KOPT-K1 (cell line): ENCODE results near the gene KLHL41.
A peak's percentile ranks its signal among the peaks of the same experiment; 100 is the strongest.

Experiments
- H3K27ac ChIP-seq: fragments of 200-600 bp; sonication (generic); 2 replicates; pipeline ENCODE4 v1.5.1; 2016; ENCODE audit warnings: antibody characterized with exemption, mild to moderate bottlenecking, low read depth, low read length; ENCODE audit not compliant: poor library complexity, severe bottlenecking
- H3K36me3 ChIP-seq: fragments of 200-600 bp; sonication (generic); 2 replicates; pipeline ENCODE4 v1.5.1; 2017; ENCODE audit warnings: antibody characterized with exemption, mild to moderate bottlenecking, low read length, moderate library complexity; ENCODE audit not compliant: insufficient read depth
- H3K9me3 ChIP-seq: fragments of 200-600 bp; sonication (generic); 2 replicates; pipeline ENCODE4 v1.5.1; 2017; ENCODE audit warnings: antibody characterized with exemption, low read length, mild to moderate bottlenecking; ENCODE audit not compliant: insufficient read depth, poor library complexity, severe bottlenecking

The KLHL41 gene

DNA sequence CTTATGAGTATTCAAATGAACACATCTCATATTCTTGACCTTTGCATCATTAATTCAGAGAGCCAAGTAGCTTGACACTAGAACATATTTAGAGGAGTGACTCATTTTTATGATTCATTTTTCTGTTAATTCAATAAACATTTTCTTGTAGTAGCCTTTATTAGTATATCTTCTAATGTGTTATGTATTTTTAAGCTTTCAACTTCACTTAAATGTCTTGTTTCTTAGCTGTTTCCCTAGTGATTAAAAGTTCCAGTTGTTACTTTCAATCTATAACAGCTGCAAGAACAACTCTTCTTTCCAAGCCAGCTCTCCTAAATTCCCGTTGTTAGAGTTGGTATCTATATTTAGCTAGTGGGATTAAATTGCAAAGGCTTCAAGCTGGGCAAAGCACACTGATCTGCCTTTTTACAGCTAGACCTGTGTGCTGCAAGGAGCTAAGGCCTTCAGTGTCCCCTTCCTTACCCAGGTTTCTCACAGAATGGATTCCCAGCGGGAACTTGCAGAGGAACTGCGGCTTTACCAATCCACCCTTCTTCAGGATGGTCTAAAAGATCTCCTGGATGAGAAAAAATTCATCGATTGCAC, at the start of gene KLHL41:
KLHL41 (plus strand) TSS at position 405 of the 588 bp plus-strand sequence; CDS start at position 482, 77 bp downstream.
- no peak within 1 kb of the TSS for H3K27ac ChIP-seq
- no peaks in the 10 kb centered on the region for H3K36me3 ChIP-seq
- no peaks in the 10 kb centered on the region for H3K9me3 ChIP-seq

DNA sequence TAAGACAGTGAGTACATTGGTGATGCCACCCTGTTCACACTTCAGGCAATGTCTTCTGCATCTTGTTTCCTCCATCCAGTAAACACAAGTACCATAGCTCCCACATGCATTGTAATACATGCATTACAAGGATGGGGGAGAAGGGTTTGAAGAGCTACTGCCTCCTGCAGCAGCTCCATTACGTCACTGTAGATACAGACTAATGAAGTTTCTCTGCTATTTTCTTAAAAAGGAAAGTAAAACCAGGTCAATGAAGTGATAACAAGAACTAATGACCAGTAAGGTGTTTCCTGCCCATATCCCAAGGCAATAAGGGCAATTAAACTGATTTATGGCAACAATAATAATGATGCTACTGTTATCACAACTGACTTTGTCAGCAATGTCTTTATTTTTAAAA, 48.4 kb upstream of the KLHL41 start:
- Histone ChIP-seq H3K36me3 (no peaks in the 10 kb centered on the region), H3K27ac (no peak overlapping the region)

DNA sequence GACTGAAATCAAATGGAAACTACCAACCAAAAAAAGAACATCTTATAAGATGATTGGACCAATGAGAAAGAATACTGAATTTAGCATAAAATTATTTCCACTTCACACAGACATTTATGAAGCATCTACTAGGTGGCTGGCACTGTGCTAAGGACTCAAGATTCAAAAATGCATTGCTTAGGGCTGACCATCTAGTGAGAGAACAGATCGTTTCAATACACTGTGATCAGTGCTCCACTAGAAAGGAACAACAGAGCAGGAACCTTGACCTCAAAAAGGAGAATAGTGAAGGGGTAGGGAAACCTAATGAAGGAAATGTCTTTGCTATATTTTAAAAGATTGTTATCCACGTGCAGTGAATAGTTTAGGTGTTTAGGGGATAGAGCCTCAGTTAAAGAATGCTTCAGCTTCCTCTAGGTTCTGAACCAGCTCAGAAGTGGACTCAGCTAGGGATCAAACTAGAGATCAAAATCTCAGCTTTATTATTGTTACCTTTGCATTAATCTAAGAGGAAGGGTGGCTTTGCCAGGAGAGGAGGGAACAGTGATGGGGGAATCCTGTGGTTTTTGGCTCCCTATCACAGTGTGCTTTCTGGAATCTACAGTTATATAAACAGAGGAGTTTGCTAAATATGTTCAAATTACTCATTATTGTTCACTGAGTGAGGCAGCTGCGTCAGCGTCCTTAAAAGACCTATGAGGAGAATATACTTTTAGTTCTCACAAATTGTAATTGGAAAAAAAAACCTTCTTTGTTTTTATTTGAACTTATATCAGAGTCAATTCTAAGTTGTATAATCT, 46.4 kb upstream of the KLHL41 start:
- H3K27ac ChIP-seq, result no peak overlapping the region
- no peaks in the 10 kb centered on the region for H3K36me3 ChIP-seq
- no peaks in the 10 kb centered on the region for H3K9me3 ChIP-seq

More for the DNA sequence above, 48.4 kb upstream of the KLHL41 start:
- H3K9me3 ChIP-seq, result no peaks in the 10 kb centered on the region

DNA sequence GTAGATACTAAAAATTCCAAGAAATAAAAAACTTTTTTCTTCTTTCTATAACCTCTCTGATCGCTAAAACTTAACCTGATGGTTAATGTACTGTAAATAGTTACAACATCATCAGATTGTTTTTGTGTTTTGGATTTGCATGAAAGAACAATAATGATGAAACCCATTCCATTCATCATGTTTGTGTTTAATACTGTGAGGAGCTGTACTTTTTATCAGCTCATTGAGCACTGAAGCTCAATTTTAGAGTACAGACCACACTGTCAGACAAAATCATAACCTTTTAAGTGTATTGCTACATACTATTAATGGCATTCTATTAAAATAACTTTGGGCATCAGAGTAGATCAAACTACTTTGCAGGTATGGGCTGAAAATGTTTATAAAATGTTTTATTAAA, 45.0 kb upstream of the KLHL41 start:
- Histone ChIP-seq H3K36me3 (no peaks in the 10 kb centered on the region), H3K27ac (no peak overlapping the region), H3K9me3 (no peaks in the 10 kb centered on the region)

DNA sequence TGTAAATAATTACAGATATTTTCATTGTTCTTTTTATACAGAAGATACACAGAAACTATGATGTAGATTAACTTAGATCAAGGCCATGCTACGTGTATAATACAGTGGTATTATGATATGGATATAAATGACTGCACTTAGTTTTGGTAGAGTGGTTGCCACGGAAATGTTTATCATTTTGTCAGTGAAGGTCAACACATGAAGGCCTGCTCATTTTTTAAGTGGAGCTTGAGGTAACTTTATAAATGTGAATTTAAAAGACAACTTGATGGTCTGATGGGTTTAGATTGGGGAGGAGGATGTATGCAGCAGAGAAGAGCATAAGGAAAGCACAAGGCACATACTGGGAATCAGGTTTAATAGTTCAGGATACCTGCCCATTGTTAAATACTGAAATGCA, 44.6 kb upstream of the KLHL41 start:
- Histone ChIP-seq H3K9me3 (no peaks in the 10 kb centered on the region), H3K27ac (no peak overlapping the region), H3K36me3 (no peaks in the 10 kb centered on the region)

DNA sequence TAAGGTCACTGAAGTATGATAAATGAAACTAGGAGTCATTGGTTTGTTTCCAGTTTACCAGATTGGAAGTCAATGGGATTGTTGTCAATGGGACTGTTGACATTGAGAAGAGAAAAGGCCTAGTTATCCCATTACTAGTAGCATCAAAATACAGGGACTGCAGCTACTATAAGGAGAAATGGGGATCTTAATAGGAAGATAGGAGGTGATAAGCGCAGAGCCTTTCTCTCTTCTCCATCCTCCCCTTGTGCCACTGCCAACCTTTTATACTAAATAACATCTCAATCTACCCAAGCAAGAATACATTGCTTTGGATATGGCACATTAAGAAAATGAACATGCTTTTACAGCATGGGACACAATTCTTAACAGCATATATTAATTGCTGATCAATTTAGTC, 40.7 kb upstream of the KLHL41 start:
- Histone ChIP-seq H3K27ac (no peak overlapping the region), H3K36me3 (no peaks in the 10 kb centered on the region), H3K9me3 (no peaks in the 10 kb centered on the region)

DNA sequence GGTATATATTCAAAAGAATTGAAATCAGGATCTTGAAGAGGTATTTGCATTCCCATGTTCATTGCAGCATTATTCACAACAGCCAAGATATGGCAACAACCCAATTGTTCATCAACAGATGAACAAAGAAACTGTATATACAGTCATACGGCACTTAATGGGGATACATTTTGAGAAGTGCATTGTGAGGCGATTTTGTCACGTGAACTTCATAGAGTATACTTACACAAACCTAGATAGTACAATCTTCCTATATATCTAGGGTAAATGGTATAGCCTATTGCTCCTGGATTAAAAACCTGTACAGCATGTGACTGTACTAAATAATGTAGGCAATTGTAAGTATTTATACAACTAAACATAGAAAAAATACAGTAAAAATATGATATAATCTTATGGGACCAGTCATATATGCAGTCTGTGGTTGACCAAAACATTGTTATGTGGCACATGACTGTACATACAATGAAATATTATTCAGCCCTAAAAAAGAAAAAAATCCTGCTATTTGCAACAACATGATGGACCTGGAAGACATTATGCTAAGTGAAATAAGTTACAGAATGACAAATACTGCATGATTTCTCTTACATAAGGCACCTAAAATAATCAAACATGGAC, 39.4 kb upstream of the KLHL41 start:
- no peak overlapping the region for H3K27ac ChIP-seq
- H3K36me3 ChIP-seq, result no peaks in the 10 kb centered on the region
- H3K9me3 ChIP-seq, result no peaks in the 10 kb centered on the region

DNA sequence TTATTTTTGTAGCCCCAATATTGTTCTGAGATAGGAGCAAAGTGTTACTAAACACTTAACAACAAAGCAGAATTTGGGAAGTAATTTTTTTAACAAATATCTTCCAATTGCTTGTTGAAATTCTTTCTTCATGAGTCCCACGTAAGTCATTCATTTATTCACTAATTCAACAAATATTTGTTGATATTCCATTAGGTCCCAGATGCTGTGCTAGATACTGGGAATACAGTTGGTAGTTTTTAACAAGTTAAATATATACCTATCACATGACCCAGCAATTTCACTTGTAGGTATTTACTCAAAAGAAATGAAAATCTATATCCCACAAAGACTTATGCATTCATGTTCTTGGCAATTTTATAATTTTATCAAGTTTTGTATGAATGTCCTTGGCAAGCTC, 37.3 kb upstream of the KLHL41 start:
- no peaks in the 10 kb centered on the region for H3K36me3 ChIP-seq
- no peak overlapping the region for H3K27ac ChIP-seq
- no peaks in the 10 kb centered on the region for H3K9me3 ChIP-seq

DNA sequence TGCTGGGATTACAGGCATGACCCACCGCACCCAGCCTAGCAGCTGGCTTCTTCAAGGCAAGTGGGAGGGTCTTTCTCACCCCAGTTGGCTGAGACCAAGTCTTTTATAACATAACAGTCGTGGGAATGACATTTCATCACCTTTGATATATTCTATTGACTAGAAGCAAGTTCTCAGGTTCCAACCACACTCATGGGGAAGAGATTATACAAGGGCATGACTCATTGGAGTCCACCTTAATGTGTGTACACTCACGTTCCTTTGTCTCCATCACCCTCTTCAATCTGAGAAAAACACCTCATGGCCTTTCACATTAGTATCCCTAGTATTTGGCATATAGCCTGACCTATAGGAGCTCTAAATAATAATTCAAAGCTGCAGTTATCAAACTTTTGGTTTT, 33.0 kb upstream of the KLHL41 start:
- H3K9me3 ChIP-seq, result no peaks in the 10 kb centered on the region
- no peak overlapping the region for H3K27ac ChIP-seq
- no peaks in the 10 kb centered on the region for H3K36me3 ChIP-seq

DNA sequence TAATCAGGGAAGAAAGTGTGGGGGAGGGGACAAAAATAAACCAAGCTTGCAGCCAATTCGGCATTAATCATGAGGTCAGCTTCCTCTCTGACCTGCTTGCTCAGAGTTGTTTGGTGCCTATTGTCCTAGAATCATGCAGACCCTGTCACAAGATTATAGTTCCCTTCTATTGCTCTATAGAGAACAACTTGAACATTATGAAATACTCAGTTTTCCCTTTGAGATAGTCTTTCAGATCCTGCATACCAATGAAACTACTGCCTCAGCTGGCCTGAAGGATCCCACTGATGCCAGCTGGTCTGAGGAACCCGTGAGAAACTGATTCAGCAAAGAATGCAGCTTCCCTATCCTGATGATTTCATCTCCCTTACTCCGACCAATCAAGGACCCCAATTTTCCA, 31.2 kb upstream of the KLHL41 start:
- H3K27ac ChIP-seq, result no peak overlapping the region
- H3K36me3 ChIP-seq, result peaks cover 8% of the 10 kb centered on the region; the same call in 1 of the 2 replicates
- no peaks in the 10 kb centered on the region for H3K9me3 ChIP-seq

DNA sequence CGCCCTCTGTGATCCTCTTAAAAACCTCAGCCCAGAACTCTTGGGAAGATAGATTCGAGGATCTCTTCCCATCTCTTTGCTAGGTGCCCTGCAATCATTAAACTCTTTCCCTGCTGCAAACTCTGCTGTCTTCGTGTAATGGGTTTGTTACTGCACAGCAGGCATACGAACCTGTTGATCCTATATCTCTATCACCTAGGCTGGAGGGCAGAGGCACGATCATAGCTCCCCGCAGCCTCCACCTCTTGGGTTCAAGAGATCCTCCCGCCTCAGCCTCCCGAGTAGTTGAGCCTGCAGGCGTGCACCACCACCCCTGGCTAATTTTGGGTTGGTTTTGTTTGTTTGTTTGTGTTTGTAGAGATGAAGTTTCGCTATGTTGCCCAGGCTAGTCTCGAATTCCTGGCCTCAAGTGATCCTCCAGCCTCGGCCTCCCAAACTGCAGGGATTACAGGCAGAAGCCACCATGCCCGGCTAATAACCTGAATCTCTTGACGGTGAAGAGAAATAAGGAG, 30.7 kb upstream of the KLHL41 start:
- peaks cover 13% of the 10 kb centered on the region for H3K36me3 ChIP-seq
- peak overlapping the region; percentile 34 for H3K27ac ChIP-seq
- H3K9me3 ChIP-seq, result no peaks in the 10 kb centered on the region

DNA sequence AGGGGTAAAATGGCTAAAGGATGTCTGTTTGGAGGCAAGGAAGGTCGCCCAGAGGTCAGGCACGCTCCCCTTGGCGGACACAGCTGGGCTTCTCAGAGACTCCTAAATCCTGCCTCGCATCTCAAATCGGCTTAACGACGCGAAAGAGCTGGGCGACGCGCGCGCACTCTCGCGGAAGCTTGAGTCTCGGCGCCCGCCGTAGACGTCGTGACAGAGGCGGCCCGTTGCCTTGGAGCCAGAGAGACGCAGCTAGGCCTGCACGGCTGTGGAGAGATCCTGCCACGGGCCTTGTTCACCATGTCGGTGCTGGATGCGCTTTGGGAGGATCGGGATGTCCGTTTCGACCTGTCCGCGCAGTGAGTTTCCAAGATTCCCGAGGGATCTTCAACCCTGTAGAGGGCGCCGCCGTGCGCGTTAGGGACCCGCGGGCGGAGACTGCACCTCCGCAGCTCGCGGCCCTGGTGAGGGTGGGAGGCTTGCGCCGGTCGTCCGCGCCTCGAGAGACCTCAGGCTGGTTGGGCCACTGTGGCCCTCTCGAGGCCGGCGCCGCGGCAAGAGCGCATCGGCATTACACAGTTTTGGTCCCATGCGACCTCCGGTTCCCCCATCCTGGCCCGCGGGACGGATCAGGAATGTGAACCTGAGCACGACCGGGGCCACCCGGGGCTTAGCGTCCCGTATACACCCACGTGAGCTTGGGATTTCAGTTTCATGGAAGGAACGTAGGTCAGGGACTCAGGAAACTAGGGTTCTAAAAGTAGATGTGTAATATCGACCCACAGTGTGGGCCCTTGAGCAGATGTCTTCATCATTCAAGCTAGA, 30.0 kb upstream of the KLHL41 start, which contains the start of gene BBS5:
BBS5 (plus strand) TSS at position 238 of the 822 bp plus-strand sequence; CDS start at position 298, 60 bp downstream.
- Histone ChIP-seq H3K9me3 (no peaks in the 10 kb centered on the region), H3K27ac (peak within 1 kb of the TSS; percentile 34), H3K36me3 (peaks cover 19% of the 10 kb centered on the region)

DNA sequence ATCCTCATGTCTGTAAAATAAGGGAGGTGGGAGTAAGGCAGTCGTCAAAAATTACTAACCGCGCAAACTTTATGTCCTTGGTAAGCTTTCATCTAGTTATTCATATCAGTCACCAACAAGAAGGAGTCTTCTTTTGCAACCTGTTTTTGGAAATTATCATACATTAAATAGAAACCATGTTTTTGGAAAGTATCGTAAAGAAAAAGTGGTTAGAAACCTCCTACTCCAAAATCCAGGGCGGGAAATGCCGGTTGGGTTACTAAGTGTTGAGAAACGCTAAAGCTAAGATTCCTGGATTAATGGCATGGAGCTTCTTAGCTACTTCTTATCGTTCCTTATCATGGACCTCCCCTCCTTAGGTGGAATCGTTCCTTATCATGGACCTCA, 29.4 kb upstream of the KLHL41 start:
- peak overlapping the region; percentile 34 for H3K27ac ChIP-seq
- H3K36me3 ChIP-seq, result peaks cover 20% of the 10 kb centered on the region
- H3K9me3 ChIP-seq, result no peaks in the 10 kb centered on the region

DNA sequence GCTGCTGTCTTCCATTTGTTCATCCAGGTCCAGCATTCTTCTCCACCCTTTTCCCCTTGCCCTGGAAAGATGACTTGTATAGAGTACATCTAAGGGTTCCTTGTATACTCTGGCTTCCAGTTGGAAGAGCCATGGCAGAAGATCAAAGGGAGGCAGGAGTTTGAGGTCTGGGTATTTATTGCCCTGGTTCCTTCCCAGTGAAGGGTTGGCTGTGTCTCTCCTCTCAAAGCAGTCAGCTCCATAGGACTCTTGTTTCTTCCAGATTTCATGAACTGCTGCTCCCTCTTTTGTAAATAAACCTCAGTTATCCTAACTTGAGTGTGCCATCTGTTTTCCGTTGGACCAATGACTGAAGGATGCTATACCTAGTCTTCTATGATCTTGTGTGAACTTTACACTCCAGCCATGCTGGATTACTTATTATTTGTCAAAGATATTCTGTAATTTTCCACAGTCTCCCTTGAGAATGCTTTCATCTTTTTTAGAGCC, 23.8 kb upstream of the KLHL41 start:
- Histone ChIP-seq H3K27ac (no peak overlapping the region), H3K9me3 (no peaks in the 10 kb centered on the region), H3K36me3 (peaks cover 20% of the 10 kb centered on the region)
